CD14-positive monocyte (primary cell): ENCODE measurements around the gene PTPRD. TPM values are rescaled to one million over a fixed set of nuclear protein-coding genes. Genes with fewer than 3 reads are reported as not detected.

Source experiments
- DNase-seq, 3 donors: peaks; one replicate each; pipeline ENCODE4 v3.0.0-alpha.2; 2011 to 2022
- H2AFZ ChIP-seq: 2 replicates; pipeline ENCODE4 v1.6.0; 2012; ENCODE audit warnings: mild to moderate bottlenecking, low read depth, low read length, inconsistent platforms; ENCODE audit not compliant: insufficient read depth, poor library complexity, severe bottlenecking
- H3K27ac ChIP-seq, 2 donors: 1 replicate in 1 of 2; 2 replicates in 1 of 2; pipeline ENCODE4 v1.5.1; 2012 to 2013; ENCODE audit warnings: low read length in 2 of 2, control low read depth in 1 of 2, inconsistent platforms in 1 of 2, low read depth in 1 of 2, mild to moderate bottlenecking in 1 of 2
- H3K27me3 ChIP-seq, 2 donors: one replicate each; pipeline versions ENCODE4 v1.6.0 to v1.6.1; 2011 to 2013; ENCODE audit warnings: low read length in 2 of 2; ENCODE audit not compliant: control insufficient read depth in 2 of 2, insufficient read depth in 2 of 2
- H3K36me3 ChIP-seq, 2 donors: replicated peaks in 1 of 2; 1 replicate in 1 of 2; 2 replicates in 1 of 2; pipeline versions ENCODE4 v1.5.1 to v1.6.1; 2012 to 2013; ENCODE audit warnings: low read length in 2 of 2, control low read depth in 1 of 2, inconsistent platforms in 1 of 2, mild to moderate bottlenecking in 1 of 2; ENCODE audit not compliant: insufficient read depth in 2 of 2, control insufficient read depth in 1 of 2
- H3K4me1 ChIP-seq, 2 donors: 1 replicate in 1 of 2; 2 replicates in 1 of 2; pipeline versions ENCODE4 v1.5.1 to v1.6.1; 2012 to 2013; ENCODE audit warnings: low read length in 2 of 2, control low read depth in 1 of 2, inconsistent platforms in 1 of 2, mild to moderate bottlenecking in 1 of 2, moderate library complexity in 1 of 2; ENCODE audit not compliant: insufficient read depth in 2 of 2, control insufficient read depth in 1 of 2
- H3K4me2 ChIP-seq: replicated peaks from 2 replicates; pipeline ENCODE3; 2012; ENCODE audit warnings: low read length, moderate library complexity, mild to moderate bottlenecking; ENCODE audit not compliant: poor library complexity, severe bottlenecking; ENCODE audit errors: extremely low read depth
- H3K4me3 ChIP-seq, 3 experiments: fragments of 200-600 bp in 1 of 3; sonication (generic) in 1 of 3; replicated peaks in 1 of 3; 1 replicate in 2 of 3; 2 replicates in 1 of 3; pipeline ENCODE4 v1.5.1; 2011 to 2013; ENCODE audit warnings: low read length in 3 of 3, mild to moderate bottlenecking in 3 of 3, control low read depth in 2 of 3, low read depth in 2 of 3, inconsistent platforms in 1 of 3, moderate library complexity in 1 of 3
- H3K79me2 ChIP-seq: 2 replicates; pipeline ENCODE4 v1.6.0; 2012; ENCODE audit warnings: mild to moderate bottlenecking, control low read depth, inconsistent platforms, low read length, moderate library complexity; ENCODE audit not compliant: insufficient read depth
- H3K9ac ChIP-seq: 2 replicates; pipeline ENCODE4 v1.6.0; 2017; ENCODE audit warnings: low read length, mild to moderate bottlenecking; ENCODE audit not compliant: insufficient read depth, poor library complexity, severe bottlenecking
- H3K9me3 ChIP-seq, 2 donors: replicated peaks in 1 of 2; 1 replicate in 1 of 2; 2 replicates in 1 of 2; pipeline versions ENCODE4 v1.5.1 to v1.6.1; 2012 to 2013; ENCODE audit warnings: low read length in 2 of 2, control low read depth in 1 of 2; ENCODE audit not compliant: control insufficient read depth in 1 of 2, insufficient read depth in 1 of 2
- H4K20me1 ChIP-seq: 2 replicates; pipeline ENCODE4 v1.6.0; 2012; ENCODE audit warnings: mild to moderate bottlenecking, low read length, control low read depth, moderate library complexity; ENCODE audit not compliant: insufficient read depth
- H3K27ac Mint-ChIP-seq, 7 donors: one replicate each; pipeline ENCODE4 v1.8.0; 2020; ENCODE audit warnings: mild to moderate bottlenecking in 7 of 7, mixed read lengths in 7 of 7, moderate library complexity in 6 of 7, inconsistent platforms in 2 of 7
- H3K27me3 Mint-ChIP-seq, 3 donors: one replicate each; pipeline ENCODE4 v1.8.0; 2021 to 2022; ENCODE audit warnings: low read depth in 3 of 3, mild to moderate bottlenecking in 3 of 3, mixed read lengths in 3 of 3, moderate library complexity in 3 of 3, inconsistent platforms in 1 of 3
- H3K36me3 Mint-ChIP-seq, 2 donors: one replicate each; pipeline ENCODE4 v1.8.0; 2020; ENCODE audit warnings: mixed read lengths in 2 of 2, inconsistent platforms in 1 of 2, mild to moderate bottlenecking in 1 of 2
- H3K4me1 Mint-ChIP-seq: one replicate; pipeline ENCODE4 v1.8.0; 2020; ENCODE audit warnings: mild to moderate bottlenecking, mixed read lengths
- H3K4me3 Mint-ChIP-seq, 2 donors: one replicate each; pipeline ENCODE4 v1.8.0; 2020; ENCODE audit warnings: mild to moderate bottlenecking in 2 of 2, mixed read lengths in 2 of 2, moderate library complexity in 1 of 2
- H3K9me3 Mint-ChIP-seq, 7 donors: one replicate each; pipeline ENCODE4 v1.8.0; 2020 to 2022; ENCODE audit warnings: mixed read lengths in 7 of 7, mild to moderate bottlenecking in 6 of 7, moderate library complexity in 6 of 7, inconsistent platforms in 2 of 7
- WGBS: methylation state at CpG from one replicate; pipeline ENCODE4 v1.1.5; 2013; ENCODE audit warnings: missing lambda C conversion rate; ENCODE audit not compliant: insufficient coverage; 5-methylcytosine and 5-hydroxymethylcytosine counted together
- intact Hi-C, 2 donors: fragments of 100-400 bp; cut with micrococcal nuclease; formaldehyde crosslinking; loops; one replicate each; pipeline versions ENCODE4 v1.15.0 to v1.15.1; 2023
- polyA plus RNA-seq, 3 donors: library from polyadenylated mRNA; depleted of rRNA in 1 of 3; unstranded in 2 of 3; stranded (reverse) in 1 of 3; fragments of 300-500 nt in 2 of 3; fragments of >200 nt in 1 of 3; fragmentation: Illumina TruSeq in 2 of 3; gene quantifications; 1 replicate in 2 of 3; 2 replicates in 1 of 3; pipeline ENCODE4 v1.2.3, GENCODE V29; 2012 to 2021
- TF ChIP-seq, protein P1 (sequence below): fragments of 200-600 bp; IDR thresholded peaks from one replicate; pipeline ENCODE4 v1.8.0; 2022; ENCODE audit warnings: antibody characterized with exemption, mild to moderate bottlenecking

Gene PTPRD
- polyA plus RNA-seq, 3 donors = not detected

DNA sequence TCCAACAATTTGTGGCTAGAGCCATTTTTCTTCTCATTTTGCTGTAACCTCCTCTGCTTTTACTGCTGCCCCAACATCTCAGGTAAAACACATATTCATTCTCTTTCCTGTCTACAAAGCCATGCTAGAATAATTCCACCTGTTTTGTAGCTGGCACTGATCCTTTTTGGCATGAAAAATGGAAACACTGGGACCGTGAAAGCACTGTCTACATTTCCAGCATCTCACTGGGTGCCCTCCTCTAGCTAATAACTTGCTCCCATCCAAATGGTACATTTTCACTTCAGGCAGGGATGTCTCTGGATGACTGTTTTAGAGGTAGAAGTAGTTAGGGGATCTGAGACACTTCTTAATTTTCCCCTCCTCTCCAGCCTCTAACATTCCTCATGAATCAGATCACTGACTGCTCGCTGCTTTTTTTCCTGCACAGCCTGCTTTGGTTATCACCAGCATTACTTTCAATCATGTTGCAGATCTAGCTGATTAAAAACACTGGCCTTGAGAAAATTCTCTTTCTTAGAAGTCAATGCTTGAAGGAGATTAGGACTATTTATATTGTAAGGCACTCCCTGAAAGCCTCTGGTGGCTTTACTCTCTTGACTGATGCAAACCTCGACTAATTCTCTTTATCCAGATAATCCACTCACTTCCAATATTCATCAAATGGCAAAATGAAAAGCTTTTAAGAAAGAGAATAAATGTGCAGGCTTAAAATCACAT lies 1500.6 kb downstream of the PTPRD start:
- TF ChIP-seq, protein P1, sequence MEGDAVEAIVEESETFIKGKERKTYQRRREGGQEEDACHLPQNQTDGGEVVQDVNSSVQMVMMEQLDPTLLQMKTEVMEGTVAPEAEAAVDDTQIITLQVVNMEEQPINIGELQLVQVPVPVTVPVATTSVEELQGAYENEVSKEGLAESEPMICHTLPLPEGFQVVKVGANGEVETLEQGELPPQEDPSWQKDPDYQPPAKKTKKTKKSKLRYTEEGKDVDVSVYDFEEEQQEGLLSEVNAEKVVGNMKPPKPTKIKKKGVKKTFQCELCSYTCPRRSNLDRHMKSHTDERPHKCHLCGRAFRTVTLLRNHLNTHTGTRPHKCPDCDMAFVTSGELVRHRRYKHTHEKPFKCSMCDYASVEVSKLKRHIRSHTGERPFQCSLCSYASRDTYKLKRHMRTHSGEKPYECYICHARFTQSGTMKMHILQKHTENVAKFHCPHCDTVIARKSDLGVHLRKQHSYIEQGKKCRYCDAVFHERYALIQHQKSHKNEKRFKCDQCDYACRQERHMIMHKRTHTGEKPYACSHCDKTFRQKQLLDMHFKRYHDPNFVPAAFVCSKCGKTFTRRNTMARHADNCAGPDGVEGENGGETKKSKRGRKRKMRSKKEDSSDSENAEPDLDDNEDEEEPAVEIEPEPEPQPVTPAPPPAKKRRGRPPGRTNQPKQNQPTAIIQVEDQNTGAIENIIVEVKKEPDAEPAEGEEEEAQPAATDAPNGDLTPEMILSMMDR = no peak
- no peaks in the 10 kb centered on the region for H3K27me3 ChIP-seq
- H4K20me1 ChIP-seq = no peaks in the 10 kb centered on the region
- no peak overlapping the region for H3K9ac ChIP-seq
- intact Hi-C loops = no loop called here
- no CpG with 5 or more reads among the region's 3 CpGs for whole genome bisulfite sequencing
- no peak overlapping the region for H3K4me3 ChIP-seq
- H3K36me3 Mint-ChIP-seq = no peaks in the 10 kb centered on the region
- H3K4me1 ChIP-seq = no peaks in the 10 kb centered on the region
- H3K9me3 ChIP-seq = no peaks in the 10 kb centered on the region
- no peak overlapping the region for H3K4me3 Mint-ChIP-seq
- no peak overlapping the region for H3K27ac Mint-ChIP-seq
- no peaks in the 10 kb centered on the region for H3K79me2 ChIP-seq
- no peaks in the 10 kb centered on the region for H3K4me1 Mint-ChIP-seq
- H3K27me3 Mint-ChIP-seq = no peaks in the 10 kb centered on the region
- H3K27ac ChIP-seq = no peak overlapping the region
- H2AFZ ChIP-seq = no peak overlapping the region
- no peak overlapping the region for H3K4me2 ChIP-seq
- no peak for DNase-seq
- no peaks in the 10 kb centered on the region for H3K36me3 ChIP-seq
- H3K9me3 Mint-ChIP-seq = peaks cover 0 to 6% (median 1%) of the 10 kb centered on the region in 7 donors

DNA sequence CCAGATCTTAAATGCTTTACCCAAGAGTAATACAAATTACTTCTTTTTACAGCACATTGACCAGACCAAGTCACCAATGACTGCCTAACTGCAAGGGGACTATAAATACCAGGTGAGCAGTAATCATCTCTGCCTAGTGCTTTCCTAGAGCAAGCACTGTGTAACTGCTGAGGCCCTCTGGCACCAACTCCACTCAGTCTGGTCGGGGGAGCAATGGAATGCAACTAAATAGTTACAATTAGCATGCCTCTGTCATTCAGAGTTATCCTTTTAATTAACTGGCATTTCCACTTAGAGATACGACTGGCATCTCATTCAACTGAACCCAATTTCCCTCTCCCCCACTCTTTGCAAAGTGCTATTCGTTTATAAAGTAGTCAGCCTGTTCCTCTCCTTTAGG lies 1504.2 kb downstream of the PTPRD start:
- no peaks in the 10 kb centered on the region for H3K9me3 ChIP-seq
- H2AFZ ChIP-seq = no peak overlapping the region
- H3K27ac ChIP-seq = no peak overlapping the region
- no peaks in the 10 kb centered on the region for H3K79me2 ChIP-seq
- intact Hi-C loops = no loop called here
- Mint-ChIP-seq H3K9me3 (peaks cover 0 to 6% (median 0%) of the 10 kb centered on the region in 7 donors), H3K4me1 (no peaks in the 10 kb centered on the region), H3K4me3 (no peak overlapping the region), H3K36me3 (no peaks in the 10 kb centered on the region), H3K27me3 (no peaks in the 10 kb centered on the region), H3K27ac (no peak overlapping the region)
- H4K20me1 ChIP-seq = no peaks in the 10 kb centered on the region
- TF ChIP-seq, protein P1 = no peak
- no peaks in the 10 kb centered on the region for H3K4me1 ChIP-seq
- H3K4me2 ChIP-seq = no peak overlapping the region
- no peak for DNase-seq
- no peaks in the 10 kb centered on the region for H3K27me3 ChIP-seq
- no CpG with 5 or more reads among the region's 3 CpGs for WGBS
- no peak overlapping the region for H3K9ac ChIP-seq
- no peaks in the 10 kb centered on the region for H3K36me3 ChIP-seq
- no peak overlapping the region for H3K4me3 ChIP-seq
